Prostate gland (tissue), 2 donors: Measurements from ENCODE around the gene KCTD1.

Source experiments
- CTCF ChIP-seq, 4 experiments: fragments of 200-600 bp in 2 of 4; fragments of 450-650 bp in 2 of 4; sonication (generic) in 2 of 4; IDR thresholded peaks; 1 replicate in 3 of 4; 2 replicates in 1 of 4; pipeline ENCODE4 v1.5.1; 2016 to 2019; ENCODE audit warnings: antibody characterized with exemption in 4 of 4, mild to moderate bottlenecking in 2 of 4, moderate library complexity in 2 of 4
- POLR2A ChIP-seq: fragments of 450-650 bp; IDR thresholded peaks from one replicate; pipeline ENCODE4 v1.6.1; 2016; ENCODE audit warnings: antibody characterized with exemption, mild to moderate bottlenecking

GRCh38 chr18:26506012-26506411 is 42.3 kb downstream of the KCTD1 start:
- TF ChIP-seq POLR2A (no peak), CTCF (IDR thresholded peaks at IDR 0.05) (no peak)
